Testis (tissue), 2 donors: Measurements from ENCODE around the gene SENP7.

Source experiments
- POLR2A ChIP-seq: fragments of 450-650 bp; IDR thresholded peaks from one replicate; pipeline ENCODE4 v1.6.1; 2017; ENCODE audit warnings: antibody characterized with exemption, mild to moderate bottlenecking, moderate library complexity
- TF ChIP-seq, protein P1 (sequence below), 3 experiments: fragments of 450-650 bp in 2 of 3; fragments of 200-600 bp in 1 of 3; sonication (generic) in 1 of 3; IDR thresholded peaks; one replicate each; pipeline ENCODE4 v1.5.1; 2016 to 2019; ENCODE audit warnings: antibody characterized with exemption in 3 of 3, mild to moderate bottlenecking in 2 of 3, moderate library complexity in 1 of 3

DNA sequence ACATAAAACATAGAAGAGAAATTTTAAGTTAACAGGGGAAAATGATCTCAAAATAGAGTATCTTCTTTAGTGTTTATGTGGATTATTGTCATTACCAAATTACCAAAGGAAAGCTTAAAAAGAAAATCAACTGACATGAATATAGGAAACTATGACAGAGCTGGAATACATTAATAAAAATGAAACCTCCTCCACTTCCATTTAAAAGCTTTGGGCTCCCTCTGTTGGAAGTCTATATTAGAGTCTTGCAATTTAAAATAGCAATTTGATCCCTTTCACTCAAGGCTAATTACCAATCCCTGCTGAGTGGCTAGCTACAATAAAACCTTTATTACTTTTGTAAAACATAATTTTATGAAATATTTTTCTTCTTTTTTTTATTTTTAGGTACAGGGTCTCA is 131.2 kb downstream of the SENP7 start:
- TF ChIP-seq, protein P1, sequence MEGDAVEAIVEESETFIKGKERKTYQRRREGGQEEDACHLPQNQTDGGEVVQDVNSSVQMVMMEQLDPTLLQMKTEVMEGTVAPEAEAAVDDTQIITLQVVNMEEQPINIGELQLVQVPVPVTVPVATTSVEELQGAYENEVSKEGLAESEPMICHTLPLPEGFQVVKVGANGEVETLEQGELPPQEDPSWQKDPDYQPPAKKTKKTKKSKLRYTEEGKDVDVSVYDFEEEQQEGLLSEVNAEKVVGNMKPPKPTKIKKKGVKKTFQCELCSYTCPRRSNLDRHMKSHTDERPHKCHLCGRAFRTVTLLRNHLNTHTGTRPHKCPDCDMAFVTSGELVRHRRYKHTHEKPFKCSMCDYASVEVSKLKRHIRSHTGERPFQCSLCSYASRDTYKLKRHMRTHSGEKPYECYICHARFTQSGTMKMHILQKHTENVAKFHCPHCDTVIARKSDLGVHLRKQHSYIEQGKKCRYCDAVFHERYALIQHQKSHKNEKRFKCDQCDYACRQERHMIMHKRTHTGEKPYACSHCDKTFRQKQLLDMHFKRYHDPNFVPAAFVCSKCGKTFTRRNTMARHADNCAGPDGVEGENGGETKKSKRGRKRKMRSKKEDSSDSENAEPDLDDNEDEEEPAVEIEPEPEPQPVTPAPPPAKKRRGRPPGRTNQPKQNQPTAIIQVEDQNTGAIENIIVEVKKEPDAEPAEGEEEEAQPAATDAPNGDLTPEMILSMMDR (IDR thresholded peaks at IDR 0.05), result peak in 1 of 3 experiments; percentile 26
- TF ChIP-seq POLR2A, result no peak
